Measurements from ENCODE around the gene C4orf50. TPM values are rescaled to one million over a fixed set of nuclear protein-coding genes. Genes with fewer than 3 reads are reported as not detected.

Gene C4orf50
- total RNA-seq, 4 donors from 2014 or later: 0.04 to 0.19 (median 0.04) TPM; not detected in 1

GRCh38 chr4:6062133-6062532 is 43.9 kb upstream of the C4orf50 start:
- intact Hi-C loops (cut with DNase I): no loop called here
- no peak overlapping the region for H3K27ac ChIP-seq
- H3K36me3 ChIP-seq: no peaks in the 10 kb centered on the region
- TF ChIP-seq CTCF (IDR thresholded peaks at IDR 0.05) (no peak), POLR2A (IDR thresholded peaks at IDR 0.05) (no peak)
- DNase-seq: no peak
- no peaks in the 10 kb centered on the region for H3K4me1 ChIP-seq
- H3K9me3 ChIP-seq: peaks cover 7 to 53% (median 33%) of the 10 kb centered on the region in 3 donors
- H3K4me3 ChIP-seq: no peak overlapping the region
- H3K27me3 ChIP-seq: no peaks in the 10 kb centered on the region
- 83 to 85% methylated on average over 2 to 5 of the region's 12 CpGs for WGBS, 2 donors

- no peak for DNase-seq
- no peak overlapping the region for H3K4me3 ChIP-seq
- no peaks in the 10 kb centered on the region for H3K36me3 ChIP-seq
- H3K27ac ChIP-seq: no peak overlapping the region
- no peaks in the 10 kb centered on the region for H3K27me3 ChIP-seq
- TF ChIP-seq CTCF (IDR thresholded peaks at IDR 0.05): no peak
- TF ChIP-seq POLR2A (IDR thresholded peaks at IDR 0.05): no peak
- intact Hi-C loops (cut with DNase I): no loop called here
- 93 to 100% methylated on average over 2 to 5 of the region's 7 CpGs for WGBS, 2 donors
- H3K9me3 ChIP-seq: peaks cover 7 to 62% (median 41%) of the 10 kb centered on the region in 3 donors
- H3K4me1 ChIP-seq: no peaks in the 10 kb centered on the region
Measured at GRCh38 chr4:6059375-6059805, 41.2 kb upstream of the C4orf50 start.

- intact Hi-C loops (cut with DNase I): no loop called here
- H3K4me3 ChIP-seq: no peak overlapping the region
- H3K36me3 ChIP-seq: no peaks in the 10 kb centered on the region
- peaks cover 7 to 62% (median 41%) of the 10 kb centered on the region in 3 donors for H3K9me3 ChIP-seq
- no peak for TF ChIP-seq POLR2A (IDR thresholded peaks at IDR 0.05)
- TF ChIP-seq CTCF (IDR thresholded peaks at IDR 0.05): no peak
- no peak overlapping the region for H3K27ac ChIP-seq
- whole genome bisulfite sequencing, 2 donors: 86 to 93% methylated on average over 8 to 9 of the region's 12 CpGs
- H3K27me3 ChIP-seq: no peaks in the 10 kb centered on the region
- no peak for DNase-seq
- H3K4me1 ChIP-seq: peaks cover 0 to under 1% (median 0%) of the 10 kb centered on the region in 3 donors
Measured at GRCh38 chr4:6058531-6059374, 40.5 kb upstream of the C4orf50 start.

DNA sequence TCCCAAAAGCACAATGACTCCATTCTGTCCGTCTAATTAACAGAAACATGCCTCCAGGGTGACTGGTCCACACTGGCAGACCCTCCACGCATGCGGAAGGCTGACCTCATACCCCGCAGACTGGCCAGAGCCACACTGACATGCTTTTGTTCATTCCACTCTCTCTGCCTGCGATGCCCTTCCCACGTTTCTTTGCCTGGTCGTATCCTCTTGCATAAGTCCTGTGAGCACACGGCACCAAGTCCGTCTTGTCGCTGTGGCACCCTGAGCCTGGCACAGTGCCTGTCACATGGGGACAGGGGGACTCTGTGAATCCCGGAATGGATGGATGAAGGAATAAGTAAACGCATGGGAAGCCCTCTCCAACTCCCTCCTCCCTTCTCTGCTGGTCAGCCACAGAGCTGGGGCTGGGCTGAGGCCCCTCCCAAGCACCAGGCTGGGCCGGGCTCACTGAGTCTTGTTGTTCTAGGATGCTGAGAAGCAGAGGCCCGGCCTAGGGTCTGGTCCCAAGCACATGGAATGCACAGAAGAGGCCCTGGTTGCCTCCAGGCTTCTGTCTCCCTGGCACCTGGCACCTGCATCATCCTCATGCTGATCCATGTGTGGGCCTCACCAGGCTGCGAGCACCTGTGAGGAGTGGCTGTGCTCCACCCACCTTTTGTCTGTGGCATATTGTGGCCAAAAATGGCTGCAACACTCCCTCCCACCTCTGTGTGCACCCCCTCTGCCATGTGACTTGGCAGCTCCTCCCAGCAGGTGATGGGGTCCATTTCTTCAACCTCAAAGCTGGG is 38.9 kb upstream of the C4orf50 start:
- no peaks in the 10 kb centered on the region for H3K27me3 ChIP-seq
- H3K4me3 ChIP-seq: no peak overlapping the region
- 80 to 88% methylated on average over 7 to 14 of the region's 15 CpGs for WGBS, 2 donors
- no peak overlapping the region for H3K27ac ChIP-seq
- intact Hi-C loops (cut with DNase I): no loop called here
- peaks cover 7 to 60% (median 41%) of the 10 kb centered on the region in 3 donors for H3K9me3 ChIP-seq
- H3K36me3 ChIP-seq: no peaks in the 10 kb centered on the region
- H3K4me1 ChIP-seq: peaks cover 0 to 11% (median 0%) of the 10 kb centered on the region in 3 donors
- no peak for TF ChIP-seq CTCF (IDR thresholded peaks at IDR 0.05)
- no peak for DNase-seq

DNA sequence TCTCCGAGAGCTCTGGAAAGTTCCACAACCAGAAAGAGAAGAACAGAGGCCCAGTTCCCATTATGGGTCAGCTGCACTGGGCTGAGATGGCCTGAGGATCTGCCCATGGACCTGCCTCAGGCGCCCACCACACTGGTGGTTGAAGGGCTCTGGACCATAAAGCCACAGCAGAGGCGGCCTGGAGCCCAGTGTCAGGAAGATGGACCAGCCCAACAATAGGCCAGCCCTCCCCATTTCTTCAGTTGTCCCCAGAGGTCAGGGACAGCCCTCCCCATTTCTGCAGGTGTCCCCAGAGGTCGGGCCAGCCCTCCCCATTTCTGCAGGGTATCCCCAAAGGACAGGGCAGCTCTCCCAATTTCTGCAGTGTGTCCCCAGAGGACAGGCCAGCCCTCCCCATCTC is 37.2 kb upstream of the C4orf50 start:
- H3K27me3 ChIP-seq: peaks cover 0 to 11% (median 0%) of the 10 kb centered on the region in 4 donors
- intact Hi-C loops (cut with DNase I): no loop called here
- TF ChIP-seq CTCF (IDR thresholded peaks at IDR 0.05) (no peak), POLR2A (IDR thresholded peaks at IDR 0.05) (no peak)
- H3K36me3 ChIP-seq: no peaks in the 10 kb centered on the region
- H3K4me1 ChIP-seq: peaks cover 0 to 11% (median 0%) of the 10 kb centered on the region in 3 donors
- WGBS, 2 donors: 69 to 93% methylated on average over 3 of the region's 4 CpGs
- no peak for DNase-seq
- peaks cover 7 to 43% (median 41%) of the 10 kb centered on the region in 3 donors for H3K9me3 ChIP-seq
- no peak overlapping the region for H3K27ac ChIP-seq
- H3K4me3 ChIP-seq: no peak overlapping the region
